Breast epithelium (tissue), 4 donors: ENCODE results near the gene PAX7. TPM values are rescaled to one million over a fixed set of nuclear protein-coding genes. Genes with fewer than 3 reads are reported as not detected.

ENCODE experiments used
- DNase-seq, 2 donors: peaks; one replicate each; pipeline ENCODE4 v3.0.0-alpha.2; 2019; ENCODE audit warnings: low spot score in 2 of 2
- H3K27ac ChIP-seq, 2 donors: fragments of 200-600 bp; sonication (generic) in 1 of 2; one replicate each; pipeline ENCODE4 v1.5.1; 2016 to 2019; ENCODE audit warnings: mild to moderate bottlenecking in 1 of 2
- H3K27me3 ChIP-seq, 2 donors: fragments of 200-600 bp; sonication (generic) in 1 of 2; one replicate each; pipeline versions ENCODE4 v1.5.1 to v1.6.0; 2017 to 2019; ENCODE audit warnings: control low read depth in 1 of 2, mild to moderate bottlenecking in 1 of 2
- H3K36me3 ChIP-seq: fragments of 200-600 bp; one replicate; pipeline ENCODE4 v1.5.1; 2019
- H3K4me1 ChIP-seq, 2 donors: fragments of 200-600 bp; sonication (generic); one replicate each; pipeline ENCODE4 v1.5.1; 2016 to 2019; ENCODE audit warnings: control low read depth in 1 of 2
- H3K4me3 ChIP-seq, 3 donors: fragments of 200-600 bp; sonication (generic); 1 replicate in 2 of 3; 2 replicates in 1 of 3; pipeline ENCODE4 v1.5.1; 2016 to 2019; ENCODE audit warnings: mild to moderate bottlenecking in 3 of 3, moderate library complexity in 2 of 3
- H3K9me3 ChIP-seq, 2 donors: fragments of 200-600 bp; sonication (generic) in 1 of 2; one replicate each; pipeline ENCODE4 v1.5.1; 2016 to 2019; ENCODE audit warnings: control low read depth in 1 of 2
- CTCF ChIP-seq, 3 donors: fragments of 450-650 bp; IDR thresholded peaks; one replicate each; pipeline ENCODE4 v1.5.1; 2016 to 2017; ENCODE audit warnings: antibody characterized with exemption in 3 of 3, mild to moderate bottlenecking in 3 of 3, moderate library complexity in 3 of 3
- POLR2A ChIP-seq: fragments of 450-650 bp; IDR thresholded peaks from one replicate; pipeline ENCODE4 v1.6.1; 2016; ENCODE audit warnings: antibody characterized with exemption, mild to moderate bottlenecking, moderate library complexity
- POLR2AphosphoS5 ChIP-seq, 3 donors: sonication (generic); formaldehyde crosslinking; IDR thresholded peaks; one replicate each; pipeline ENCODE4 v1.6.1; 2017; ENCODE audit warnings: antibody characterized with exemption in 3 of 3
- intact Hi-C: fragments of 100-400 bp; cut with DNase I; formaldehyde crosslinking; loops from one replicate; pipeline ENCODE4 v1.15.1; 2023; ENCODE audit warnings: low total_unique reads
- total RNA-seq, 3 donors: library from RNA; depleted of rRNA; stranded (reverse); fragments of >200 nt; gene quantifications; one replicate each; pipeline ENCODE4 v1.1.0, GENCODE V29; 2016

The PAX7 gene
- total RNA-seq, 3 donors from 2014 or later = not detected

- H3K36me3 ChIP-seq = no peaks in the 10 kb centered on the region
- H3K4me1 ChIP-seq = no peaks in the 10 kb centered on the region
- H3K9me3 ChIP-seq = no peaks in the 10 kb centered on the region
- H3K4me3 ChIP-seq = no peak overlapping the region
- no peak overlapping the region for H3K27ac ChIP-seq
- DNase-seq = no peak
- peaks cover 0 to 18% of the 10 kb centered on the region in 2 donors for H3K27me3 ChIP-seq
- intact Hi-C loops = no loop called here
- no peak for TF ChIP-seq POLR2AphosphoS5 (IDR thresholded peaks at IDR 0.05)
- TF ChIP-seq POLR2A = no peak
- TF ChIP-seq CTCF (IDR thresholded peaks at IDR 0.05) = no peak
Observed at GRCh38 chr1:18592368-18592767, 38.3 kb upstream of the PAX7 start.

DNA sequence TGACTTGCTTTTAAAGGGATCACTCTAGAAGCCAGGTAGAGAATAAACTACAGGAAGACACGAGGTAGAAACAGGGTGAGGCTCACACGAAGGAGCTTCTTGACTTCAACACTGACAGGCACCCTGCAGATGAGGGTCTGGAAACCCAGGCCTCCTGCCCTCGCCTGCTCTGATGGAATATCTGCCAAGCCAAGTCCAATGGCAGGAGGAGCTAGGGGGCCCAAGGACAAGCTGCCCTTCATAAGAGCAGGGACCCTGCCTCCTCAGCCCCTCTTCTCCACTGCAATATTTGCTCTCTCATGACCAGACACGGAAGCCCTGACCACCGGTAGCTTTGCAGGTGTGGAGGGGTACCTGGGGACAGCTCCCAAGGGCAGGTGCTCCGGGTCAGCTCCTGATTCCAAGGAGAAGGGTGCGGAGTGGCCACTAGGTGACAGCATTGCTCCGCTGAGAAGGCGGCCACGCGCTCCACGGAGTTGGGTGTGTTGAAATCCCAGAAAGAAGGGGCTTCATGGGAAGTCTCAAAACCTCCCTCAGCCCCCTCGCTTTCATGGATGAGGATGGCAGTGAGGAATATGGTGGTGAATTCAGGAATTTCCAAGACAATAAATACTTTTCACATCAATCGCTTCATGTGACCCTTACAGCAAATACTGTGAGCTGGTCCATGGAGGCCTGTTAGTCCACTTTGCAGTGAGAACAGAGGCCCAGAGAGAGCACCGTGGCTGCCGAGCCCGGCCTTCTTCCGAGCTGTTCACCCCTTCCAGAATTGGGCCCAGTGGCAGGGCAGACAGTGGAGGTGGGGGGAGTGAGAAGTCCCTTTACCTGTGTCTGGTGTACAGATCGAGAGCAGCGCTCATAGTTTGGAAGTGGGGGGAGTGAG is 33.2 kb upstream of the PAX7 start:
- TF ChIP-seq CTCF (IDR thresholded peaks at IDR 0.05) (peak; percentile 46 to 91 (median 90)), POLR2A (no peak), POLR2AphosphoS5 (IDR thresholded peaks at IDR 0.05) (no peak)
- peak in 1 of 2 donors; percentile 68 for DNase-seq
- peaks cover 0 to 10% of the 10 kb centered on the region in 2 donors for H3K27me3 ChIP-seq
- no peaks in the 10 kb centered on the region for H3K4me1 ChIP-seq
- H3K9me3 ChIP-seq = no peaks in the 10 kb centered on the region
- H3K36me3 ChIP-seq = no peaks in the 10 kb centered on the region
- intact Hi-C loops = no loop called here
- H3K4me3 ChIP-seq = no peak overlapping the region
- no peak overlapping the region for H3K27ac ChIP-seq

GRCh38 chr1:18599086-18599485 is 31.6 kb upstream of the PAX7 start:
- peak in 1 of 3 donors; percentile 16 for TF ChIP-seq CTCF (IDR thresholded peaks at IDR 0.05)
- no peak for TF ChIP-seq POLR2A
- peak overlapping the region in 1 of 3 donors; percentile 31 for H3K4me3 ChIP-seq
- H3K27ac ChIP-seq = peak overlapping the region in 1 of 2 donors; percentile 32
- peak in 1 of 2 donors; percentile 68 for DNase-seq
- H3K36me3 ChIP-seq = no peaks in the 10 kb centered on the region
- intact Hi-C loops = no loop called here
- no peaks in the 10 kb centered on the region for H3K4me1 ChIP-seq
- H3K27me3 ChIP-seq = peaks cover 0 to 5% of the 10 kb centered on the region in 2 donors
- H3K9me3 ChIP-seq = no peaks in the 10 kb centered on the region

GRCh38 chr1:18599704-18600103 is 30.9 kb upstream of the PAX7 start:
- Histone ChIP-seq H3K4me3 (no peak overlapping the region), H3K36me3 (no peaks in the 10 kb centered on the region), H3K27ac (no peak overlapping the region), H3K27me3 (no peaks in the 10 kb centered on the region), H3K9me3 (no peaks in the 10 kb centered on the region), H3K4me1 (no peaks in the 10 kb centered on the region)
- DNase-seq = no peak
- TF ChIP-seq CTCF (IDR thresholded peaks at IDR 0.05) = peak in 1 of 3 donors; percentile 10
- TF ChIP-seq POLR2A = no peak
- intact Hi-C loops = no loop called here

DNA sequence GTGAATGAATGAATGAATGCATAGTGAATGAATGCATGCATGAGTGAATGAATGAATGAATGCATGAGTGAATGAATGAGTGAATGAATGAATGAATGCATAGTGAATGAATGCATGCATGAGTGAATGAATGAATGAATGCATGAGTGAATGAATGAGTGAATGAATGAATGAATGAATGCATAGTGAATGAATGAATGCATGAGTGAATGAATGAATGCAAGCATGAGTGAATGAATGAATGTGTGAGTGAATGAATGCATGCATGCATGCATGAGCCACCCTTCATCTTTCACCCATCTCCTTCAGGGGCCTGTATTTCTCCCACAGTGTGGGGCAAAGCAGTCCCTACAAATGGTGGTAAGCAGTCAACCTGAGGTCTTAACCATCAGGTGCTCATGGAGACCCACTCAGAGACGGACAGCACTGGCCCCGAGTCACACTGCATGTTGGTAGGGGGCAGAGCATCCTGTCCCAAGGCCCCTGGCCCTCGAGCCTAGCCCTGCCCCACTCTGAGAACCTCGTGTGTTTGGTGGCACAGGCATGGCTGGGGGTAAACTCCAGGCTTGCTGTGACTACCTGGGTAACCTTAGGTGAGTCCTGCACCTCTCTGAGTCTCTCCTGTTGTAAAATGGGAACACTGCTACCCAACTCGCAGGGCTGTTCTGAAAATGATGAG is 28.0 kb upstream of the PAX7 start:
- no peaks in the 10 kb centered on the region for H3K27me3 ChIP-seq
- intact Hi-C loops = loop anchor here (1.0 kb wide), 1 partner anchor 35 kb away; no protein-coding TSS in a partner anchor
- no peak for TF ChIP-seq CTCF (IDR thresholded peaks at IDR 0.05)
- no peak for TF ChIP-seq POLR2A
- TF ChIP-seq POLR2AphosphoS5 (IDR thresholded peaks at IDR 0.05) = no peak
- H3K36me3 ChIP-seq = no peaks in the 10 kb centered on the region
- H3K4me3 ChIP-seq = no peak overlapping the region
- DNase-seq = no peak
- H3K4me1 ChIP-seq = no peaks in the 10 kb centered on the region
- H3K9me3 ChIP-seq = no peaks in the 10 kb centered on the region
- H3K27ac ChIP-seq = no peak overlapping the region
